Tibial nerve (tissue), 3 donors: ENCODE results near the gene SDK2.

Experiments
- CTCF ChIP-seq, 5 experiments: fragments of 200-600 bp in 3 of 5; fragments of 450-650 bp in 2 of 5; sonication (generic) in 3 of 5; IDR thresholded peaks; one replicate each; pipeline ENCODE4 v1.5.1; 2016 to 2019; ENCODE audit warnings: antibody characterized with exemption in 5 of 5, mild to moderate bottlenecking in 3 of 5, moderate library complexity in 2 of 5
- POLR2A ChIP-seq, 2 donors: fragments of 450-650 bp; IDR thresholded peaks; one replicate each; pipeline ENCODE4 v1.6.1; 2017; ENCODE audit warnings: antibody characterized with exemption in 2 of 2, mild to moderate bottlenecking in 2 of 2, moderate library complexity in 2 of 2

DNA sequence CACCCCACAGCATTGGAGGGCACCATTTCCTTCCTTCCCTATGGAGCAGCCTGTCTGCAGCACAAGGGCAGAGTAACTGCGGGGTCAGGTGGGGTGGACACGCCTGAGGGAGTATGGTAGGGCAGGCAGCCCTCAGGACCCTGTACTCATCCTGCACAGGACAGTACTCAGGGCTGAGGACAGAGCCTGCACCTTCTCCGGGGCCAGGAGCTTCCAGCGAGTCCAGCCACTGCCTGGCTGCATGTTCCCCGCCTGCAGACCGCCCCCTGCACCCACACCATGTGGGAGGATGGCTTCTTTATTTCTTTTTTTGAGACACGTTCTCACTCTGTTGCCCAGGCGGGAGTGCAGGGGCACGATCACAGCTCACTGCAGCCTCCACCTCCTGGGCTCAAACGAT, 284.9 kb downstream of the SDK2 start:
- TF ChIP-seq CTCF (IDR thresholded peaks at IDR 0.05), result no peak
- TF ChIP-seq POLR2A (IDR thresholded peaks at IDR 0.05), result no peak
